SK-N-SH (cell line): ENCODE measurements around the gene ZPBP. TPM values are rescaled to one million over a fixed set of nuclear protein-coding genes. Genes with fewer than 3 reads are reported as not detected.

ENCODE experiments used
- CTCF ChIA-PET: fragments of 300-600, 350-600 bp; formaldehyde crosslinking; extraction: SDS; loops from one replicate; lab custom pipeline; 2021; lab: Yijun Ruan, JAX
- POLR2A ChIA-PET: fragments of 350-600 bp; sonication (Branson Sonifier 250); formaldehyde crosslinking; extraction: SDS; loops from one replicate; lab custom pipeline; 2020; ENCODE audit warnings: antibody characterized with exemption, inconsistent platforms; lab: Yijun Ruan, JAX
- DNase-seq: peaks from one replicate; pipeline ENCODE4 v3.0.0; 2012
- H2AFZ ChIP-seq: fragments of 200-600 bp; sonication (generic); 2 replicates; pipeline ENCODE4 v1.8.1; 2016; ENCODE audit warnings: antibody characterized with exemption, mild to moderate bottlenecking, low read depth
- H3F3A ChIP-seq: fragments of 200-600 bp; sonication (generic); replicated peaks from 2 replicates; pipeline ENCODE3; 2016; ENCODE audit warnings: antibody characterized with exemption, mild to moderate bottlenecking; ENCODE audit not compliant: insufficient read depth
- H3K27ac ChIP-seq, 2 experiments: fragments of 200-500 bp in 1 of 2; fragments of 200-600 bp in 1 of 2; sonication (Bioruptor generic) in 1 of 2; sonication (generic), shearing (Covaris generic) in 1 of 2; 2 replicates each; pipeline versions ENCODE4 v1.5.1 to v1.6.1; 2014 to 2016; ENCODE audit warnings: low read depth in 2 of 2, inconsistent platforms in 1 of 2, low read length in 1 of 2, mild to moderate bottlenecking in 1 of 2, mixed read lengths in 1 of 2
- H3K27me3 ChIP-seq: fragments of 200-600 bp; sonication (generic), shearing (Covaris generic); 2 replicates; pipeline ENCODE4 v1.6.1; 2016; ENCODE audit warnings: mixed run types; ENCODE audit not compliant: insufficient read depth
- H3K36me3 ChIP-seq, 2 experiments: fragments of 200-500 bp in 1 of 2; fragments of 200-600 bp in 1 of 2; sonication (Bioruptor generic) in 1 of 2; sonication (generic) in 1 of 2; replicated peaks in 1 of 2; 2 replicates each; pipeline versions ENCODE3 to v1.5.1; 2014 to 2016; ENCODE audit warnings: low read length in 1 of 2, mild to moderate bottlenecking in 1 of 2; ENCODE audit not compliant: insufficient read depth in 2 of 2, control insufficient read depth in 1 of 2
- H3K4me1 ChIP-seq, 2 experiments: fragments of 200-500 bp in 1 of 2; fragments of 200-600 bp in 1 of 2; sonication (Bioruptor generic) in 1 of 2; sonication (generic), shearing (Covaris generic) in 1 of 2; 2 replicates each; pipeline versions ENCODE4 v1.5.1 to v1.6.1; 2014 to 2016; ENCODE audit warnings: low read depth in 1 of 2, low read length in 1 of 2, mixed run types in 1 of 2; ENCODE audit not compliant: insufficient read depth in 2 of 2, control insufficient read depth in 1 of 2
- H3K4me2 ChIP-seq: fragments of 200-600 bp; sonication (generic), shearing (Covaris generic); 2 replicates; pipeline ENCODE4 v1.6.1; 2017; ENCODE audit warnings: mixed run types
- H3K4me3 ChIP-seq, 2 experiments: fragments of 200-500 bp in 1 of 2; fragments of 200-600 bp in 1 of 2; sonication (Bioruptor generic) in 1 of 2; sonication (generic), shearing (Covaris generic) in 1 of 2; 2 replicates each; pipeline versions ENCODE4 v1.5.1 to v1.8.1; 2014 to 2016; ENCODE audit warnings: low read depth in 2 of 2, inconsistent platforms in 1 of 2, low read length in 1 of 2, mild to moderate bottlenecking in 1 of 2, mixed read lengths in 1 of 2, moderate library complexity in 1 of 2
- H3K79me2 ChIP-seq: fragments of 200-600 bp; sonication (generic); 2 replicates; pipeline ENCODE4 v1.8.1; 2017; ENCODE audit warnings: mild to moderate bottlenecking; ENCODE audit not compliant: insufficient read depth
- H3K9ac ChIP-seq: fragments of 200-600 bp; sonication (generic); 2 replicates; pipeline ENCODE4 v1.6.1; 2017; ENCODE audit warnings: mixed run types
- H3K9me2 ChIP-seq: fragments of 200-600 bp; sonication (generic); 2 replicates; pipeline ENCODE4 v1.6.1; 2017; ENCODE audit warnings: mixed run types
- H3K9me3 ChIP-seq: fragments of 200-600 bp; sonication (generic); 2 replicates; pipeline ENCODE4 v1.6.1; 2017; ENCODE audit warnings: mixed run types, mild to moderate bottlenecking, moderate library complexity
- H4K20me1 ChIP-seq: fragments of 200-600 bp; sonication (generic); 2 replicates; pipeline ENCODE4 v1.6.1; 2017; ENCODE audit warnings: mild to moderate bottlenecking, mixed run types; ENCODE audit not compliant: insufficient read depth
- ELF1 ChIP-seq: IDR thresholded peaks from 2 replicates; pipeline ENCODE4 v1.4.0; 2012
- EP300 ChIP-seq, 2 experiments: IDR thresholded peaks; 2 replicates each; pipeline versions ENCODE4 v1.4.0 to v1.6.1; 2012; ENCODE audit warnings: borderline replicate concordance in 1 of 2, low read depth in 1 of 2, low read length in 1 of 2
- EZH2phosphoT487 ChIP-seq: fragments of 200-600 bp; sonication (generic); IDR thresholded peaks from 2 replicates; pipeline ENCODE4 v1.6.1; 2017; ENCODE audit warnings: low read depth, mixed run types, mild to moderate bottlenecking, antibody characterized with exemption, moderate library complexity, borderline replicate concordance
- FOSL2 ChIP-seq: IDR thresholded peaks from 2 replicates; pipeline ENCODE4 v1.4.0; 2012; ENCODE audit warnings: low read depth, mild to moderate bottlenecking, moderate library complexity, borderline replicate concordance
- GABPA ChIP-seq: IDR thresholded peaks from 2 replicates; pipeline ENCODE4 v1.4.0; 2012; ENCODE audit warnings: low read depth, mild to moderate bottlenecking
- GATA2 ChIP-seq: sonication (generic); formaldehyde crosslinking; IDR thresholded peaks from 2 replicates; pipeline ENCODE4 v1.5.0; 2020; ENCODE audit warnings: mild to moderate bottlenecking, missing genetic modification reagents
- JUND ChIP-seq: IDR thresholded peaks from 2 replicates; pipeline ENCODE4 v1.4.0; 2012
- MAX ChIP-seq: IDR thresholded peaks from 2 replicates; pipeline ENCODE4 v1.4.0; 2012; ENCODE audit warnings: low read depth
- NRF1 ChIP-seq: IDR thresholded peaks from 2 replicates; pipeline ENCODE4 v1.6.1; 2012; ENCODE audit warnings: low read depth, mild to moderate bottlenecking, low read length
- PBX3 ChIP-seq: IDR thresholded peaks from 2 replicates; pipeline ENCODE4; 2012
- POLR2AphosphoS5 ChIP-seq: IDR thresholded peaks from 2 replicates; pipeline ENCODE4 v1.6.1; 2012; ENCODE audit warnings: low read depth, low read length
- RCOR1 ChIP-seq: fragments of 150-350 bp; IDR thresholded peaks from 2 replicates; pipeline ENCODE4 v1.6.1; 2017; ENCODE audit warnings: antibody characterized with exemption, low read length
- REST ChIP-seq: IDR thresholded peaks from 2 replicates; pipeline ENCODE4 v1.6.1; 2012; ENCODE audit warnings: mild to moderate bottlenecking, low read depth, low read length, moderate library complexity
- RXRA ChIP-seq: IDR thresholded peaks from 2 replicates; pipeline ENCODE4 v1.4.0; 2012; ENCODE audit warnings: low read depth, mild to moderate bottlenecking, borderline replicate concordance
- SIN3A ChIP-seq: IDR thresholded peaks from 2 replicates; pipeline ENCODE4 v1.6.1; 2012; ENCODE audit warnings: low read depth, mild to moderate bottlenecking, low read length, moderate library complexity, borderline replicate concordance
- SMC3 ChIP-seq: IDR thresholded peaks from 2 replicates; pipeline ENCODE4 v1.6.1; 2012; ENCODE audit warnings: low read depth, low read length, improper control_type of control experiment
- USF1 ChIP-seq: IDR thresholded peaks from 2 replicates; pipeline ENCODE4 v1.4.0; 2012; ENCODE audit warnings: low read depth, borderline replicate concordance
- USF2 ChIP-seq: fragments of 150-350 bp; IDR thresholded peaks from 2 replicates; pipeline ENCODE4 v1.6.1; 2017; ENCODE audit warnings: antibody characterized with exemption, low read length, low read depth, borderline replicate concordance
- ZBTB33 ChIP-seq: IDR thresholded peaks from 2 replicates; pipeline ENCODE4 v1.4.0; 2012; ENCODE audit warnings: low read depth, borderline replicate concordance
- WGBS: methylation state at CpG from one replicate; pipeline ENCODE4 v1.1.6; 2017; ENCODE audit warnings: low lambda C conversion rate; 5-methylcytosine and 5-hydroxymethylcytosine counted together
- polyA plus RNA-seq, 3 experiments: library from polyadenylated mRNA; depleted of rRNA; stranded (reverse); fragments of >200 nt; gene quantifications; 2 replicates each; pipeline ENCODE4 v1.2.3, GENCODE V29; 2012

The ZPBP gene
- polyA plus RNA-seq, 1 of the 3 experiments (the other 2 are of a cell fraction), result not detected

- Histone ChIP-seq H3K79me2 (no peaks in the 10 kb centered on the region), H3K36me3 (no peaks in the 10 kb centered on the region), H3K27me3 (no peaks in the 10 kb centered on the region), H3K9ac (no peak overlapping the region), H3K4me3 (no peak overlapping the region), H3K4me1 (no peaks in the 10 kb centered on the region), H3K27ac (no peak overlapping the region), H3K9me3 (no peaks in the 10 kb centered on the region), H2AFZ (no peak overlapping the region), H3F3A (no peaks in the 10 kb centered on the region), H3K4me2 (no peak overlapping the region), H4K20me1 (no peaks in the 10 kb centered on the region), H3K9me2 (no peaks in the 10 kb centered on the region)
- POLR2A ChIA-PET, result no interaction called here
- DNase-seq, result no peak
- TF ChIP-seq FOSL2 (no peak), NRF1 (no peak)
- WGBS, result 0% methylated on average over 2 of the region's 2 CpGs
- CTCF ChIA-PET, result no interaction called here
Observed at GRCh38 chr7:49928787-49929186, 164.3 kb downstream of the ZPBP start.

- Histone ChIP-seq H3K4me2 (no peak overlapping the region), H2AFZ (no peak overlapping the region), H3K27me3 (no peaks in the 10 kb centered on the region), H3K9me2 (no peaks in the 10 kb centered on the region), H4K20me1 (no peaks in the 10 kb centered on the region), H3K27ac (no peak overlapping the region), H3K79me2 (no peaks in the 10 kb centered on the region), H3K9ac (no peak overlapping the region), H3K4me1 (no peaks in the 10 kb centered on the region), H3K4me3 (no peak overlapping the region)
- POLR2A ChIA-PET, result no interaction called here
- 2% methylated on average over 5 of the region's 5 CpGs for WGBS
- CTCF ChIA-PET, result no interaction called here
- TF ChIP-seq NRF1, result no peak
- no peak for TF ChIP-seq RXRA
- no peak for TF ChIP-seq SMC3
- TF ChIP-seq JUND, result no peak
- no peak for TF ChIP-seq SIN3A
- no peak for TF ChIP-seq USF1
- TF ChIP-seq GATA2, result no peak
- no peak for TF ChIP-seq MAX
- TF ChIP-seq ELF1, result no peak
- no peak for TF ChIP-seq EZH2phosphoT487
- no peak for TF ChIP-seq RCOR1
- TF ChIP-seq USF2, result no peak
- TF ChIP-seq REST, result no peak
- TF ChIP-seq GABPA, result no peak
- TF ChIP-seq EP300 (IDR thresholded peaks at IDR 0.05; ENCODE audit: borderline replicate concordance in 1 of 2, low read depth in 1 of 2, low read length in 1 of 2), result no peak
- TF ChIP-seq POLR2AphosphoS5, result no peak
- no peak for TF ChIP-seq PBX3
- TF ChIP-seq ZBTB33, result no peak
- TF ChIP-seq, all 33 proteins: peak for 0
- Histone ChIP-seq H3K36me3 (no peaks in the 10 kb centered on the region), H3F3A (no peaks in the 10 kb centered on the region), H3K9me3 (no peaks in the 10 kb centered on the region)
- no peak for DNase-seq
Observed at GRCh38 chr7:49927631-49928030, 165.4 kb downstream of the ZPBP start.
